HepG2 (cell line): ENCODE results near the gene SNRNP200. TPM values are rescaled to one million over a fixed set of nuclear protein-coding genes. Genes with fewer than 3 reads are reported as not detected.

Experiments
- AFF4 ChIP-seq: sonication (generic); formaldehyde crosslinking; IDR thresholded peaks from 2 replicates; pipeline ENCODE4 v1.4.0; 2020; ENCODE audit warnings: missing genetic modification reagents
- ARNT2 ChIP-seq: sonication (generic); formaldehyde crosslinking; IDR thresholded peaks from 2 replicates; pipeline ENCODE4 v1.8.0; 2022; ENCODE audit warnings: mild to moderate bottlenecking, low read depth, missing genetic modification reagents, moderate library complexity
- ELK4 ChIP-seq: sonication (generic); formaldehyde crosslinking; IDR thresholded peaks from 2 replicates; pipeline ENCODE4 v1.9.0; 2021; ENCODE audit warnings: missing genetic modification reagents, borderline replicate concordance
- HOXA7 ChIP-seq: sonication (generic); formaldehyde crosslinking; IDR thresholded peaks from 2 replicates; pipeline ENCODE4 v1.8.1; 2022; ENCODE audit warnings: mild to moderate bottlenecking, missing genetic modification reagents, moderate library complexity
- HOXA9 ChIP-seq: sonication (generic); formaldehyde crosslinking; IDR thresholded peaks from 2 replicates; pipeline ENCODE4 v1.8.1; 2022; ENCODE audit warnings: missing genetic modification reagents, mild to moderate bottlenecking, moderate library complexity, borderline replicate concordance
- ISX ChIP-seq: sonication (generic); formaldehyde crosslinking; conservative IDR thresholded peaks from 2 replicates; pipeline ENCODE4 v1.5.0; 2020; ENCODE audit warnings: missing genetic modification reagents
- KDM2A ChIP-seq: sonication (generic); formaldehyde crosslinking; IDR thresholded peaks from 2 replicates; pipeline ENCODE4 v1.4.0; 2020; ENCODE audit warnings: low read depth, missing genetic modification reagents, borderline replicate concordance
- NCOA2 ChIP-seq: sonication (generic); formaldehyde crosslinking; IDR thresholded peaks from 2 replicates; pipeline ENCODE4 v1.8.0; 2022; ENCODE audit warnings: inconsistent platforms
- RFX1 ChIP-seq: fragments of 450-650 bp; IDR thresholded peaks from 2 replicates; pipeline ENCODE4 v1.6.1; 2017
- ZFAT ChIP-seq: sonication (generic); formaldehyde crosslinking; conservative IDR thresholded peaks from 2 replicates; pipeline ENCODE4 v1.8.1; 2023; ENCODE audit warnings: missing genetic modification reagents, inconsistent platforms
- ZNF331 ChIP-seq: sonication (generic); formaldehyde crosslinking; IDR thresholded peaks from 2 replicates; pipeline ENCODE4 v1.4.0; 2020; ENCODE audit warnings: missing genetic modification reagents
- ZNF740 ChIP-seq: sonication (generic); formaldehyde crosslinking; IDR thresholded peaks from 2 replicates; pipeline ENCODE4 v1.4.0; 2020; ENCODE audit warnings: missing genetic modification reagents
- ZNF746 ChIP-seq: sonication (generic); formaldehyde crosslinking; IDR thresholded peaks from 2 replicates; pipeline ENCODE4 v1.8.0; 2022; ENCODE audit warnings: mild to moderate bottlenecking, missing genetic modification reagents
- polyA plus RNA-seq, 8 experiments: library from polyadenylated mRNA; depleted of rRNA in 3 of 8; stranded (reverse) in 7 of 8; unstranded in 1 of 8; fragments of >200 nt; fragmentation: Illumina TruSeq in 4 of 8; extraction: Trizol in 4 of 8; gene quantifications; 2 replicates each; pipeline versions ENCODE4 v1.2.1 to v1.2.3, GENCODE V29; 2011 to 2016; ENCODE audit warnings: low read depth in 4 of 8, missing spikeins in 1 of 8, mixed read lengths in 1 of 8; ENCODE audit not compliant: insufficient read depth in 1 of 8
- total RNA-seq, 5 experiments: library from RNA; depleted of rRNA; stranded (reverse); fragments of >200 nt; fragmentation: Illumina TruSeq; extraction: Trizol; gene quantifications; 2 replicates each; pipeline ENCODE4 v1.2.3, GENCODE V29; 2016; ENCODE audit warnings: low read depth in 1 of 5
- TF ChIP-seq, protein P1 (sequence below): sonication (generic); formaldehyde crosslinking; IDR thresholded peaks from 2 replicates; pipeline ENCODE4 v1.8.0; 2022; ENCODE audit warnings: missing genetic modification reagents, low read depth, mild to moderate bottlenecking, borderline replicate concordance
- TF ChIP-seq, protein P2 (sequence below): sonication (generic); formaldehyde crosslinking; IDR thresholded peaks from 2 replicates; pipeline ENCODE4 v1.4.0; 2020; ENCODE audit warnings: missing genetic modification reagents
- TF ChIP-seq, protein P3 (sequence below): sonication (generic); formaldehyde crosslinking; IDR thresholded peaks from 2 replicates; pipeline ENCODE4 v1.5.1; 2020; ENCODE audit warnings: mild to moderate bottlenecking, moderate library complexity, missing genetic modification reagents

The SNRNP200 gene
- total and polyA plus RNA-seq, 2 of the 13 experiments (the other 11 are each of a cell fraction or from before 2014, with no cell fraction given): 99.0 to 232 TPM

- TF ChIP-seq AFF4 (CRISPR knock-in tag) (no peak), ARNT2 (CRISPR knock-in tag) (no peak), ZNF746 (CRISPR knock-in tag) (0 out of 2 replicates have a peak, but pooled peaks have one; percentile 21), KDM2A (no peak; the same call in 1 of the 2 replicates), ZNF740 (no peak), HOXA7 (no peak), ZFAT (CRISPR knock-in tag) (no peak), ZNF331 (CRISPR knock-in tag) (no peak), ISX (CRISPR knock-in tag) (no peak), ELK4 (no peak), HOXA9 (CRISPR knock-in tag) (no peak), RFX1 (no peak), NCOA2 (CRISPR knock-in tag) (peak; percentile 32; the same call in 1 of the 2 replicates)
- TF ChIP-seq, protein P1, sequence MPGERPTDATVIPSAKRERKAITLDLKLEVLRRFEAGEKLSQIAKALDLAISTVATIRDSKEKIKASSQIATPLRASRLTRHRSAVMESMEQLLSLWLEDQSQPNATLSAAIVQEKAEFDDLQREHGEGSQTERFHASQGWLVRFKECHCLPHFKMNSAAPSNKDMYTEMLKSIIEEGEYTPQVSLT (CRISPR knock-in tag): no peak
- TF ChIP-seq, protein P2, sequence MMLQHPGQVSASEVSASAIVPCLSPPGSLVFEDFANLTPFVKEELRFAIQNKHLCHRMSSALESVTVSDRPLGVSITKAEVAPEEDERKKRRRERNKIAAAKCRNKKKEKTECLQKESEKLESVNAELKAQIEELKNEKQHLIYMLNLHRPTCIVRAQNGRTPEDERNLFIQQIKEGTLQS (CRISPR knock-in tag): no peak
- TF ChIP-seq, protein P3, sequence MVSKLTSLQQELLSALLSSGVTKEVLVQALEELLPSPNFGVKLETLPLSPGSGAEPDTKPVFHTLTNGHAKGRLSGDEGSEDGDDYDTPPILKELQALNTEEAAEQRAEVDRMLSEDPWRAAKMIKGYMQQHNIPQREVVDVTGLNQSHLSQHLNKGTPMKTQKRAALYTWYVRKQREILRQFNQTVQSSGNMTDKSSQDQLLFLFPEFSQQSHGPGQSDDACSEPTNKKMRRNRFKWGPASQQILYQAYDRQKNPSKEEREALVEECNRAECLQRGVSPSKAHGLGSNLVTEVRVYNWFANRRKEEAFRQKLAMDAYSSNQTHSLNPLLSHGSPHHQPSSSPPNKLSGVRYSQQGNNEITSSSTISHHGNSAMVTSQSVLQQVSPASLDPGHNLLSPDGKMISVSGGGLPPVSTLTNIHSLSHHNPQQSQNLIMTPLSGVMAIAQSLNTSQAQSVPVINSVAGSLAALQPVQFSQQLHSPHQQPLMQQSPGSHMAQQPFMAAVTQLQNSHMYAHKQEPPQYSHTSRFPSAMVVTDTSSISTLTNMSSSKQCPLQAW (CRISPR knock-in tag): no peak
Observed at GRCh38 chr2:96320728-96321622, 15.6 kb upstream of the SNRNP200 start (continued).
